Measurements from ENCODE around the gene DNAJC30. TPM values are rescaled to one million over a fixed set of nuclear protein-coding genes. Genes with fewer than 3 reads are reported as not detected.

DNAJC30 gene
- total RNA-seq, 6 experiments from 2014 or later = 5.4 to 8.8 (median 7.0) TPM

DNA sequence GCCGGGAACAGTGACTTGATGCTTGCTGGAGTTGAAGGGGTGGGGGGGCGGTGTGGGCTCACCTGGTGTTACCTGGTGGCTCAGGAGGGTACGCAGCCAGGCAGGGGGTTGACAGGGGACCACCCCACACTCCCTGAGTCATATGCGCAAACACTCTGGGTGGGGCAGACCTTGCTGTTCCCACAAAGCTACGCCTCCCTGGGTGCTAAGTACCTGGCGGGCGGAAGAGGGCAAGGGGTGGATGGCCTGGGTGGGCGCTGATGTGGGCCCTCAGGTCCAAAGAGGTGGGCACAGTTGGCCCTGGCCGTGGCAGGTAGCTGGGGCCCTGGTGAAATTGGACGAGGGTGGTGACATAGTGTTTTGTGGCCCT, 22.3 kb upstream of the DNAJC30 start:
- H3K9me3 ChIP-seq = no peaks in the 10 kb centered on the region
- intact Hi-C loops (cut with DNase I) = no loop called here
- H3K27ac ChIP-seq = no peak overlapping the region
- DNase-seq (no peak), ATAC-seq (no peak)
- H3K36me3 ChIP-seq = no peaks in the 10 kb centered on the region
- no peaks in the 10 kb centered on the region for H3K27me3 ChIP-seq
- no peaks in the 10 kb centered on the region for H3K4me1 ChIP-seq
- TF ChIP-seq, protein P1, sequence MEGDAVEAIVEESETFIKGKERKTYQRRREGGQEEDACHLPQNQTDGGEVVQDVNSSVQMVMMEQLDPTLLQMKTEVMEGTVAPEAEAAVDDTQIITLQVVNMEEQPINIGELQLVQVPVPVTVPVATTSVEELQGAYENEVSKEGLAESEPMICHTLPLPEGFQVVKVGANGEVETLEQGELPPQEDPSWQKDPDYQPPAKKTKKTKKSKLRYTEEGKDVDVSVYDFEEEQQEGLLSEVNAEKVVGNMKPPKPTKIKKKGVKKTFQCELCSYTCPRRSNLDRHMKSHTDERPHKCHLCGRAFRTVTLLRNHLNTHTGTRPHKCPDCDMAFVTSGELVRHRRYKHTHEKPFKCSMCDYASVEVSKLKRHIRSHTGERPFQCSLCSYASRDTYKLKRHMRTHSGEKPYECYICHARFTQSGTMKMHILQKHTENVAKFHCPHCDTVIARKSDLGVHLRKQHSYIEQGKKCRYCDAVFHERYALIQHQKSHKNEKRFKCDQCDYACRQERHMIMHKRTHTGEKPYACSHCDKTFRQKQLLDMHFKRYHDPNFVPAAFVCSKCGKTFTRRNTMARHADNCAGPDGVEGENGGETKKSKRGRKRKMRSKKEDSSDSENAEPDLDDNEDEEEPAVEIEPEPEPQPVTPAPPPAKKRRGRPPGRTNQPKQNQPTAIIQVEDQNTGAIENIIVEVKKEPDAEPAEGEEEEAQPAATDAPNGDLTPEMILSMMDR (IDR thresholded peaks at IDR 0.05) = no peak
- TF ChIP-seq POLR2A (IDR thresholded peaks at IDR 0.05) = no peak
- 92% methylated on average over 2 of the region's 10 CpGs for WGBS (ENCODE audit: insufficient coverage, low coverage, low lambda C conversion rate, missing lambda C conversion rate)
- H3K4me3 ChIP-seq = no peak overlapping the region

DNA sequence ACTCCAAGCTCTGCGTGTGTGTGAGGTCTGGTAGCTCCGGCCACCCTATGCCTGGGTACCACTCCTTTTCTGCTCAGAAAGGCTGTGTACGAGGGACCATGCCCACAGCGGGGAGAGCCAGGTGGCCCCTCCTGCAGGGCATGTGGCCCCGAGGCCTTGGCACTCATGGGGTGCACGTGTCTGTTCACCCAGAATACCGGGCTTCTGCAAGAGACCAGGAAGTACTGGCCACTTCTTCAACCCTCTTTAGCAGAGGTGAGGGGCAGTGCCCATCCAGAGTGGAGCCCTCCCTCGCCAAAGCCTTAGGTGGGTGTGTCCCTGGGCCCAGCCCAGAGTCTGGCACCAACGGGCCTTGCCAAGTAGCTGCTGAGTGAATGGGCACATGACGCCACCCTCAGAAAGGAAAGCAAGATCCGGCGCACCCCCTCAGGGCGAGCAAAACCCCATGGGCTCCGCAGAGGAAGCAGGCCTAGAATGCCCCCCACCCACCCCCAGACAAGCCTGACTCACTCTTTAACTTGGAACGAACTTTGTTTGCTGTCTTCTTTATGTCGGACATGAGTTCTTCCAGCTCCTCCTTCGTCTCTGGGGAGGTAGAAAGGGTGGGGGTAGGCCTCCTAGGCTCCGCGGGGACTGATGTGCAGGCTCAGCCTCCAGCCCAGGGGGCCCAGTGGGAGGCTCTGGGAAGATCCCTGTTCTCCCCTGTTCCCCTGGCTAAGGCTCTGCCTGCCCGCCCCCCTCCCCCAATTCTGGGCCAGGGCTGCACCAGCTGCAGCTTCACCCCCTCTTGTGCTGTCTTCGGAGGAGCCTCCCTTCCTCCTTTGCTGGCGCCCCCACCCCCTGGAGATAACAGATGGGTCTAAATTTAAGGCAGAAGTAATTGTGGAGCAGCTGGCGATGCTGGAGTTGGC, 21.6 kb upstream of the DNAJC30 start:
- TF ChIP-seq, protein P1 (IDR thresholded peaks at IDR 0.05) = no peak
- TF ChIP-seq POLR2A (IDR thresholded peaks at IDR 0.05) = no peak
- DNase-seq = no peak
- Histone ChIP-seq H3K9me3 (no peaks in the 10 kb centered on the region), H3K27me3 (no peaks in the 10 kb centered on the region), H3K4me1 (no peaks in the 10 kb centered on the region), H3K36me3 (no peaks in the 10 kb centered on the region), H3K4me3 (no peak overlapping the region), H3K27ac (no peak overlapping the region)
- intact Hi-C loops (cut with DNase I) = no loop called here
- 86% methylated on average over 8 of the region's 23 CpGs for WGBS (ENCODE audit: insufficient coverage, low coverage, low lambda C conversion rate, missing lambda C conversion rate)
- no peak for ATAC-seq

DNA sequence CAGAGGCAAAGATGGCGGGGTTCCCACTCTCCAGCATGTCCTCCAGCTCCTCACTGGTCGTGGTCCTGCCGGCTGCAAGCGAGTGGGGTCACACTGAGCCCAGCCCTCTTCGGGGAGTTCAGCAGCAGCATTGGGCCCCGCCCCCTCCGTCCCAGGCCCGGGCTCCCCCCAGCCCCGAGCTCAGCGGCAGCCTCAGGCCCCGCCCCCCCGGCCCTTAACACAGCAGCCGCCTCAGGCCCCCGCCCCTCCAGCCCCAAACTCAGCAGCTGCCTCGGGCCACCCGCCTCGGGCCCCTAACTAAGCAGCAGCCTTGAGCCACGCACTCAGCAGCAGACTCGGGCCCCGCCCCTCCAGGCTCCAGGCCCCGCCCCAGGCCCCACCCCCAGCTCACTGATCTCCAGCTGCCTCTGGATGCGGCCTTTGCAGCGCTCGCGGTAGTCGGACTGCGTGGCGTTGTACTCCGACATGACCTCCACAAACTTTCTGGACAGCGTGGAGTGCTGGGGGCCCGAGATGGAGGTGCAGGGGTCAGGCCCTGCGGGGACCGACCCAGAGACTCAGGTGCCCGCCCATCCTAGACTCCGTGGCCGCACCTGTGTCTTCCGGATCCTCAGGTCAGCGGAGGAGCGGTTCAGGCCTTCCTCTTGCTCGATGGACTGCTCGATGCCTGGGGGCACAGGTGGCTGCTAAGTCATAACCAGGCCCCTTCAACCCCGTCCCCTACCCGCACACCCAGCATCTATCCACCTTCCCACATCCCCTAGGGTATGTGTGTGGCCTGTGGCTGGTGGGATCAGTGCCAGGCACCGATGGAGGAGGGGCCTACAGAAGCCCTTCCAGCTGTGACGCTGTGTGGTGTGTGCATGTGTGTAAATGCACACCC, 20.7 kb upstream of the DNAJC30 start:
- ATAC-seq (peak; percentile 23 to 65 (median 38)), DNase-seq (no peak)
- no peaks in the 10 kb centered on the region for H3K27me3 ChIP-seq
- no peak overlapping the region for H3K27ac ChIP-seq
- H3K9me3 ChIP-seq = no peaks in the 10 kb centered on the region
- WGBS (ENCODE audit: insufficient coverage, low coverage, low lambda C conversion rate, missing lambda C conversion rate) = no CpG with 5 or more reads among the region's 45 CpGs
- no peaks in the 10 kb centered on the region for H3K4me1 ChIP-seq
- H3K4me3 ChIP-seq = no peak overlapping the region
- intact Hi-C loops (cut with DNase I) = no loop called here
- no peaks in the 10 kb centered on the region for H3K36me3 ChIP-seq
- no peak for TF ChIP-seq POLR2A (IDR thresholded peaks at IDR 0.05)
- TF ChIP-seq, protein P1 (IDR thresholded peaks at IDR 0.05) = no peak

DNA sequence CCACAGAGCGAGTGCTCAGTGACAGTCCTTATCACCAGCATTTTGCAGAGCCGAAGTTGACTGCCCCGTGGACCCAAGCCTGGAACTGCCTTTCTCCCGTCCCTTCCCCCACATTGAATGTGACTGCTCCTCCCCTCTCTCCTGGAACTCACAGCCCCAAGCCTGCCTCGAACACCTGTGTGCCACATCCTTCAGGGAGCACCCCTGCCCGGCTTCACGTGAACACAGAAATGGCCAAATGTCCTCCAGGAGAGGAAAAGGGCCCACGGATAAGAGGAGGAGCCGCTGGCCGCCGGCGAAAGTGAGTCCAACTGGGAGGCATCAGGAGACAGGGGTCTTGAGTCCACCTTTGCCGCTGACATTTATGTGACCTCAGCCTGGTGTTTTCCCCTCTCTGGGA, 20.0 kb upstream of the DNAJC30 start:
- WGBS (ENCODE audit: insufficient coverage, low coverage, low lambda C conversion rate, missing lambda C conversion rate) = 69% methylated on average over 5 of the region's 13 CpGs
- DNase-seq (no peak), ATAC-seq (no peak)
- intact Hi-C loops (cut with DNase I) = no loop called here
- TF ChIP-seq POLR2A (IDR thresholded peaks at IDR 0.05) = no peak
- TF ChIP-seq, protein P1 (IDR thresholded peaks at IDR 0.05) = no peak
- Histone ChIP-seq H3K4me3 (no peak overlapping the region), H3K9me3 (no peaks in the 10 kb centered on the region), H3K36me3 (no peaks in the 10 kb centered on the region), H3K4me1 (no peaks in the 10 kb centered on the region), H3K27me3 (no peaks in the 10 kb centered on the region), H3K27ac (no peak overlapping the region)
